DND-41 (cell line): ENCODE measurements around the gene GTF2E1.

ENCODE experiments used
- ATAC-seq: fragments of 200-7000 bp; cut with Tn5 transposase; 3 replicates; pipeline ENCODE4 v1.9.1; 2021; ENCODE audit warnings: low read depth; ENCODE audit not compliant: insufficient read depth
- DNase-seq: peaks from one replicate; pipeline ENCODE4 v3.0.0-alpha.2; 2020
- H2AFZ ChIP-seq: 2 replicates; pipeline ENCODE4 v1.6.0; 2012; ENCODE audit warnings: low read depth, low read length
- H3K27ac ChIP-seq: 2 replicates; pipeline ENCODE4 v1.5.1; 2012; ENCODE audit warnings: low read length, inconsistent platforms
- H3K27me3 ChIP-seq: fragments of 200-600 bp; sonication (generic); 2 replicates; pipeline ENCODE4 v1.6.0; 2012; ENCODE audit warnings: low read length, mild to moderate bottlenecking, inconsistent platforms; ENCODE audit not compliant: insufficient read depth, poor library complexity
- H3K36me3 ChIP-seq: 2 replicates; pipeline ENCODE4 v1.5.1; 2012; ENCODE audit warnings: low read length, inconsistent platforms; ENCODE audit not compliant: insufficient read depth
- H3K4me1 ChIP-seq: 2 replicates; pipeline ENCODE4 v1.5.1; 2012; ENCODE audit warnings: mild to moderate bottlenecking, low read length; ENCODE audit not compliant: insufficient read depth
- H3K4me2 ChIP-seq: 2 replicates; pipeline ENCODE4 v1.6.0; 2012; ENCODE audit warnings: mild to moderate bottlenecking, moderate library complexity, low read length, inconsistent platforms; ENCODE audit not compliant: insufficient read depth
- H3K4me3 ChIP-seq, 2 experiments: fragments of 200-600 bp in 1 of 2; shearing (Covaris generic) in 1 of 2; 2 replicates each; pipeline ENCODE4 v1.5.1; 2012 to 2016; ENCODE audit warnings: inconsistent platforms in 2 of 2, low read length in 2 of 2, mild to moderate bottlenecking in 2 of 2, low read depth in 1 of 2, moderate library complexity in 1 of 2
- H3K79me2 ChIP-seq: 2 replicates; pipeline ENCODE4 v1.6.0; 2012; ENCODE audit warnings: low read length, inconsistent platforms; ENCODE audit not compliant: insufficient read depth
- H3K9ac ChIP-seq: 2 replicates; pipeline ENCODE4 v1.6.0; 2012; ENCODE audit warnings: low read depth, mild to moderate bottlenecking, inconsistent platforms, low read length, moderate library complexity
- H3K9me3 ChIP-seq: 2 replicates; pipeline ENCODE4 v1.5.1; 2012; ENCODE audit warnings: low read length, moderate library complexity, mild to moderate bottlenecking, inconsistent platforms; ENCODE audit not compliant: insufficient read depth, severe bottlenecking
- H4K20me1 ChIP-seq: 2 replicates; pipeline ENCODE4 v1.6.0; 2012; ENCODE audit warnings: low read length; ENCODE audit not compliant: insufficient read depth
- EZH2 ChIP-seq: IDR thresholded peaks from 3 replicates; pipeline ENCODE4 v1.6.1; 2012; ENCODE audit warnings: borderline replicate concordance, low read depth, mild to moderate bottlenecking, moderate library complexity, low read length, inconsistent platforms; ENCODE audit not compliant: severe bottlenecking
- TF ChIP-seq, protein P1 (sequence below): IDR thresholded peaks from 2 replicates; pipeline ENCODE4 v1.5.1; 2012; ENCODE audit warnings: borderline replicate concordance, low read length, moderate library complexity, mild to moderate bottlenecking; ENCODE audit not compliant: poor library complexity, severe bottlenecking; ENCODE audit errors: extremely low read depth

GTF2E1 gene

DNA sequence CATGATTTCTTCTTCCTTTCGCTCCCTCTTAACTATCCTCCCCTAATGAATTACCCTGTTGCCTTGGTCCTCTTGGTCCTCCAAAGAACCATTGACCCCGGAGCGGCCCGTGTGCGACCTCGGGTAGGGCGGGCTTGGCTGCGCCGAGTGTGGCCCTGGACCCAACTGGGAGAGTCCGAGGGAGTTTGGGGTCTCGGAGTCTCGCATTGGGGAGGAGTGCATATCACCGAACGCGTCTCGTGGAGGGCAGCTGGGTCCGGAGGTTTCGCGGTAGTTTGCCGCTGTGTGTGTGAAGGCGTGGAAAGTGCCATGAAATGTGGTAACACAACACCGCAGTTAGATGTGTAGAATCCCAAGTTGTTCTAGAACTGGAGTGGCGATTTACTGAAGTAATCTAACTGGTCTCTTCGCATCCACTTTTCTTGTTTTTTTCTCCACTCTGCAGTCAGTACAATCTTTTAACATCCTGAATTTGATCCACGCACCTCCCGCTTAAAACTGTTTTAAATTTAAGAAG lies 363 bp downstream of the GTF2E1 start:
- H3K27ac ChIP-seq: peak overlapping the region; percentile 81
- DNase-seq (peak; percentile 25), ATAC-seq (peak; percentile 12)
- H4K20me1 ChIP-seq: no peaks in the 10 kb centered on the region
- H3K4me2 ChIP-seq: peak overlapping the region; percentile 85
- H3K4me1 ChIP-seq: peaks cover 28% of the 10 kb centered on the region
- TF ChIP-seq EZH2: no peak
- TF ChIP-seq, protein P1, sequence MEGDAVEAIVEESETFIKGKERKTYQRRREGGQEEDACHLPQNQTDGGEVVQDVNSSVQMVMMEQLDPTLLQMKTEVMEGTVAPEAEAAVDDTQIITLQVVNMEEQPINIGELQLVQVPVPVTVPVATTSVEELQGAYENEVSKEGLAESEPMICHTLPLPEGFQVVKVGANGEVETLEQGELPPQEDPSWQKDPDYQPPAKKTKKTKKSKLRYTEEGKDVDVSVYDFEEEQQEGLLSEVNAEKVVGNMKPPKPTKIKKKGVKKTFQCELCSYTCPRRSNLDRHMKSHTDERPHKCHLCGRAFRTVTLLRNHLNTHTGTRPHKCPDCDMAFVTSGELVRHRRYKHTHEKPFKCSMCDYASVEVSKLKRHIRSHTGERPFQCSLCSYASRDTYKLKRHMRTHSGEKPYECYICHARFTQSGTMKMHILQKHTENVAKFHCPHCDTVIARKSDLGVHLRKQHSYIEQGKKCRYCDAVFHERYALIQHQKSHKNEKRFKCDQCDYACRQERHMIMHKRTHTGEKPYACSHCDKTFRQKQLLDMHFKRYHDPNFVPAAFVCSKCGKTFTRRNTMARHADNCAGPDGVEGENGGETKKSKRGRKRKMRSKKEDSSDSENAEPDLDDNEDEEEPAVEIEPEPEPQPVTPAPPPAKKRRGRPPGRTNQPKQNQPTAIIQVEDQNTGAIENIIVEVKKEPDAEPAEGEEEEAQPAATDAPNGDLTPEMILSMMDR: no peak
- H3K36me3 ChIP-seq: peaks cover 7% of the 10 kb centered on the region
- H3K9me3 ChIP-seq: no peaks in the 10 kb centered on the region
- peak overlapping the region; percentile 82 to 93 for H3K4me3 ChIP-seq
- H3K9ac ChIP-seq: peak overlapping the region; percentile 83
- peaks cover 63% of the 10 kb centered on the region for H3K79me2 ChIP-seq
- peak overlapping the region; percentile 92 for H2AFZ ChIP-seq
- no peaks in the 10 kb centered on the region for H3K27me3 ChIP-seq

DNA sequence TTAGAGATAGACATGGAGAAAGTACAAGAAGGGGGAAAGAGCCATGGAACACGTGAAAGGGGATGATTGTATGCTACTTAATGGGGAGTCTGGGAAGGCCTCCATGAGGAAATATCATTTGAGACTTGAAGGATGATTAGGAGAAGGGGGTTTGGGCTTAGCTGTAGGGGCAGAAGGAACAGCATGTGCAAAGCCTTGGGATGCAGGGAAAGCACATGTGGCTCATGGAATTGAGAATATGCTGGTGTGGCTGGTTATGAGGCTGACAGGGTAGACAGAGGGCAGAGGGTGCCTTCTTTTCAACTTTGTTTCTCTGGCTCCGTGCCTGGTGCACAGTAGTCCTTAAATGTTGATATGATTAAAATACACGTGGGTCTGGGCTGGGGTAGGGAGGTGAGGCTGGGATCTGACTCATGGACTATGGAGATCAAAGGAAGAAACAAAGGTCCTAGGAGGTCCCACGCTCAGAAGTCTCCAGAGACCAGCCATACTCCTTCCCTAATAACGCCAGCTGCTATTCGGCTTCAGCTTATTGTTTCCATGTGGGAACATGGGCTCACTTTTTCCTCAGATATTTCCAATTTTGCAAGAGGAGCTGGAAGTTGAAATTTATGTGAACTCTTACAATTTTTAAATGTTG lies 1.1 kb downstream of the GTF2E1 start:
- no peaks in the 10 kb centered on the region for H3K9me3 ChIP-seq
- no peaks in the 10 kb centered on the region for H3K27me3 ChIP-seq
- peaks cover 28% of the 10 kb centered on the region for H3K4me1 ChIP-seq
- no peak for TF ChIP-seq EZH2
- TF ChIP-seq, protein P1: no peak
- H2AFZ ChIP-seq: peak overlapping the region; percentile 92; the same call in 1 of the 2 replicates
- DNase-seq: no peak
- H3K4me2 ChIP-seq: peak overlapping the region; percentile 85
- H3K27ac ChIP-seq: peak overlapping the region; percentile 81
- H3K9ac ChIP-seq: peak overlapping the region; percentile 83
- peak overlapping the region; percentile 82 to 93 for H3K4me3 ChIP-seq
- ATAC-seq: no peak
- H4K20me1 ChIP-seq: no peaks in the 10 kb centered on the region
- H3K36me3 ChIP-seq: peaks cover 2% of the 10 kb centered on the region; the same call in 1 of the 2 replicates
- peaks cover 63% of the 10 kb centered on the region for H3K79me2 ChIP-seq

DNA sequence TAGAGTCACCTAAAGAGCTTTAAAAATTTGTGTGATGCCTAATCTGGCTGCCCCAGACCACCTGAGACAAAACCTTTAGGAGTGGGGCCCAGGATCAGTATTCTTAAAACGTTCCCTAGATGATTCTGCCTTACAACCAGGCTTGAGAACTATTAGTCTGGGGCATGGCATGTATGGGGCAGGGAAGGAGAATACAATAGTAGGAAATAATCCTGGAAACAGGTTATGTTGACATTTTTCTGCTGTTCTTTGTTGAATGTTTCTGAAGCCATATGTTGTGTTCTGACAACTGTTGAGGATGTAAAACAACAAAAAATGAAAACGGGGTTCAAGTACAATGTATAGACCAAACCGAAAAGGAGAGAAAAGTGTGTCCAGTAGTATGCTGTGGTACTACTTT lies 2.9 kb downstream of the GTF2E1 start:
- H3K27ac ChIP-seq: no peak overlapping the region
- H3K4me2 ChIP-seq: no peak overlapping the region
- no peak for DNase-seq
- H3K4me3 ChIP-seq: no peak overlapping the region
- no peak for ATAC-seq
- H3K4me1 ChIP-seq: peaks cover 28% of the 10 kb centered on the region
- H3K79me2 ChIP-seq: peaks cover 72% of the 10 kb centered on the region
- H3K27me3 ChIP-seq: no peaks in the 10 kb centered on the region
- H3K9me3 ChIP-seq: no peaks in the 10 kb centered on the region
- H2AFZ ChIP-seq: no peak overlapping the region
- TF ChIP-seq, protein P1: no peak
- TF ChIP-seq EZH2: no peak
- peaks cover 3% of the 10 kb centered on the region for H3K36me3 ChIP-seq
- H4K20me1 ChIP-seq: no peaks in the 10 kb centered on the region
- H3K9ac ChIP-seq: no peak overlapping the region
